NOMO-1 treated with dmso at 0.1 percent for 144 hours (cell line): ENCODE measurements around the gene ARHGEF37.
"Not testable (repeated sequence)": the region's sequence is repeated elsewhere in the genome, so short reads cannot be mapped to it uniquely, and the experiment has no call there.

Experiments used
- DNase-seq: peaks from one replicate; lab custom pipeline; 2025; ENCODE audit not compliant: unreplicated experiment; lab: John Stamatoyannopoulos, UW

The ARHGEF37 gene

DNA sequence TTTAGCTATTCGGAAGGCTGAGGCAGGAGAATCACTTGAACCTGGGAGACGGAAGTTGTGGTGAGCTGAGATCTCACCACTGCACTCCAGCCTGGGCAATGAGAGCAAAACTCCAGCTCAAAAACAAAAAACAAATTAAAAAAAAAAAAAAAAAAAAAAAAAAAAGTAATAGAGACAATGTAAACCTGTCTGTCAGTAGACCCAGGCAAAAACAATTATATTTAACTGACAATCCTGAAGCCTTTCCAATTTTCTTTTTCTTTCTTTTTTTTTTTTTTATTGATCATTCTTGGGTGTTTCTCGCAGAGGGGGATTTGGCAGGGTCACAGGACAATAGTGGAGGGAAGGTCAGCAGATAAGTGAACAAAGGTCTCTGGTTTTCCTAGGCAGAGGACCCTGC is 88.0 kb downstream of the ARHGEF37 start:
- DNase-seq, result not testable (repeated sequence)

DNA sequence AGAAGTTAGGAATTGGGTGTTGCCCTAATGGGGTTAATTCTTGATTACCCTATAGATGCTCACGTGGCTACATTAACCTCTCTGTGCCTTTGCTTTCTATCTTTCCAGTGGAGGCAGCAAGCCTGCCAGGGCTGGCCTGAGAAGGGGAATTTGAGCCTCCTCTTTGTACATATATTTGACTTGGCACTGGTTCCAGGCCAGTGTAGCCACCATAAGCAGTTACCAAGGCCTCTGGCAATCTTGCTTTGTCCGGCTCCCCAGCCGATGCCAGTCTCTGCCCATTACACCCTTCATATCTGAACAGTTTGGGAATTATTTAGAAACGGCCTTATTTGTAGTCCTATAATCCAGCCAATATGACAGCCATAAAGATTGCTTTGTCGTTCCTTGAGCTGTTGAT is 90.2 kb downstream of the ARHGEF37 start:
- DNase-seq, result no peak

DNA sequence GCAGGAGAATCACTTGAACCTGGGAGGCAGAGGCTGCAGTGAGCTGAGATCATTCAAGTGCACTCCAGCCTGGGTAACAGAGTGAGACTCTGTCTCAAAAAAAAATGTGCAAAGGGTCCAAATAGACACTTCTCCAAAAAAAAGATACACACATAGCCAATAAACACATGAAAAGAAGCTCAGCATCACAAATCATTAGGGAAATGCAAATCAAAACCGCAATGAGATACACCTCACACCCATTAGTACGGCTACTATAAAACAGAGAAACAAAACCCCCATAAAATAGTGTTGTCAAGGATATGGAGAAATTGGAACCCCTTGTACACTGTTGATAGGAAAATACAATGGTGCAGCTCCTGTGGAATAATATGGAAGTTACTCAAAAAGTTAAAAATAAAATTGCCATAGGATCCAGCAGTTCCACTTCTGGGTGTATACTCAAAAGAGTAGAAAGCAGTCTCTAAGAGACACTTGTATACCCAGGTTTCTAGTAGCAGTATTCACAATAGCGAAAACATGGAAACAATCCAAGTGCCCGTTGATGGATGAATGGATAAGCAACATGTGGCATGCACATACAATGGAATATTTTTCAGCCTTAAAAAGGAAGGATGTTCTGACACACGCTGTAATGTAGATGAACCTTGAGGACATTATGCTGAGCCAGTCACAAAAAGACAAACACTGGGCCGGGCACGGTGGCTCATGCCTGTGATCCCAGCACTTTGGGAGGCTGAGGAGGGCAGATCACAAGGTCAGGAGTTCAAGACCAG is 91.6 kb downstream of the ARHGEF37 start:
- no peak for DNase-seq

DNA sequence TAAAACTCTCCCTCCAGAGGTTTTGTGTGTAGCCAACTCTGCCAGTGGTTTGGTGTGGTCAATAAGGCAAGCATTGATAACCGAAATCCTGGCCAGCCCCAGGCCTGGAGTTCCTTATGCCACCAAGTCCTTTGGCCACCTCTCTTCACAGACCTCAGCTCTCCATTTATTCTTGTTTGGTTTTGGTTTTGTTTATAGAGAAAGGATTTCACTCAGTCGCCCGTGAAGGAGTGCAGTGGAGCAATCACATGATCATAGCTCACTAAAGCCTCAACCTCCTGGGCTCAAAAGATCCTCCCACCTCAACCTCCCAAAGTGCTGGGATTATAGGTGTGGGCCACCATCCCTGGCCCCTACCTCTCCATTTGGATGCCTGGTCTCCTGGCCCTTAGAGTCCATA is 93.4 kb downstream of the ARHGEF37 start:
- DNase-seq, result no peak

DNA sequence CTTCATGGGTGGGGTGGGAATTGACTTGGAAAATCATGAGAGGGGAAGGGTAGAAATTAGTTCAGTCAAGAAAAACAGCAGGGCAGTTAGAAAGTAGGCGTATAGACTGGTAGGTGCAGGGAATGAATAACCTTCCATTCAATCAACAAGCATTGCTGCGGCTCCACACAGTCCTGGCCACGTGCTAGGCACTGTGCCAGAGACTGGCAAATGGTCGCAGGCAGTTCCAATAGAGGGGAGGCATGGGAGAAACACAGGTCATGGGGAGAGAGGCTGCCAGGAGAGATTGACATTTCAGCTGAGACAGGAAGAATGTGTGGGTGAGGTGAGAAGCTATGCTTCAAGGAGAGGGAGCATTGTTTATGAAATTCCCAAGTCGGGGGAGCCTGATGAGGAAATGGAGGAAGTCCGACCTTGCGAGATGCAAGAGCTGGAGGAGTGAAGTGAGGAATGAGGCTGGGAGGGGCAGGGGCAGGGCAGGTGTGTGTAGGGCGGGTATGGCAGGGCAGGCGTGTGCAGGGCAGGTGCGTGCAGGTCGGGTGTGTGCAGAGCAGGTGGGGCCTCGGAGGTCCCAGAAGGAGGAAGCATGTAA is 94.4 kb downstream of the ARHGEF37 start:
- DNase-seq, result no peak

DNA sequence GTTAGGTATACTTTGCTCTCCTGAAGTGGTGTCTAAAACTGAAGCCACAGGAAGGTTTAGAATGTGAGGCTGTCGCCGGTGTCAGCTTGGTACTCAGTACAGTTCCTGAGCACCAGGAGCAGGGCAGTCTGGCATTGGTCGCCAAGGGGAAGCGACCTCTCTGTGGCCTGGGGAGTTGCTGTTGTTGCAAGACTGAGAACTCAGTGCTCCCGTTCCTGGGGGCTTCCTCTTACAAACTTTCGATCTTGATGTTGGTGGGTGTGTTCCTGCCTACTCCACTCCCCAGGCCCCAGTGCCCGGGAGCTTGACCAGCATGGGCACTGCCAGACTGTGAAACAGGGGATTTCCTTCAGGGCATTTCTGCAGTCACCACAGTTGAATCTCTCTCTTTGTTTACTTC is 96.4 kb downstream of the ARHGEF37 start:
- peak; percentile 62 for DNase-seq

DNA sequence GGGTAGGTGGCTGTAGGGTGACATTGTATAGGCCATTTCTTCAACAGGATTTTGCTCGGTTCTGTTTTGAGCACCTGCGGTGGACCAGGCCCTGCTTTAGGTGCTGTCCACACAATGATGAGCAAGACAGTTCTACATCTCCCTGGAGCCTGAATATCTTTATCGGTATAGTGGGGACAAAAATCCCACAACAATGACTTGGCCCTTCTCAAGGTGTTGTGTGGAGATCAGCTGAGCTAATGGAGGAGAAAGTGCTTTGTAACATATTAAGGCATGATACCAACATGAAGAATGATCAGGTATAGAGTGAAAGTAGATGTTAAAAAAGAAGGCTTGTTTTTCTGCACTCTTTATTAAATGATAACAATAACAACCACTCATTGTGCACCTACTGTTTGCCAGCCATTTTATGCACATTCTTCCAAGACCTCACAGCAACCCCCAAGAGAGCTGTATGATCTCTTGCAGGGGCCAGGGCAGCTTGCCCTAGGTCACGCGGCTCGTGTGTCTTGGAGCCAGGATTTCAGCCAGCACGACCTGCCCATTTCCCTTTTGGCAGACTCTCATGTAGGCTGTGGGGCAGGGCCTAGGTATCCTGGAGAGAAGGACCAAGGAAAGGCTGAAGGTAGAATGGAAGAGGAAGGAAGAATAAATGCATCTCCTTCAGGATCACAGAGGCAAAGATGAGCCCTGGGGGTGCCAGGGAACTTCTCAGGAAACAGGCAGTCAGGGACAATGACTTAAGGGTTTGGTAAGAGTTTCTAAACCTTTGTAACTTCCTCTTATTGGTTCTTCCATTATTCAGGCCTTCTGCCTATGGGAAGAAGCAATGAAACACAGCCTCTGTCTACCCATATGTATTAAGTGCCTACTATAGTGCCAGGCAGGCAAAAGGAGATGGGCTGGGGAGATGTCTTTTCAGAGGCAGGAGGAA is 98.8 kb downstream of the ARHGEF37 start:
- peak; percentile 65 for DNase-seq

DNA sequence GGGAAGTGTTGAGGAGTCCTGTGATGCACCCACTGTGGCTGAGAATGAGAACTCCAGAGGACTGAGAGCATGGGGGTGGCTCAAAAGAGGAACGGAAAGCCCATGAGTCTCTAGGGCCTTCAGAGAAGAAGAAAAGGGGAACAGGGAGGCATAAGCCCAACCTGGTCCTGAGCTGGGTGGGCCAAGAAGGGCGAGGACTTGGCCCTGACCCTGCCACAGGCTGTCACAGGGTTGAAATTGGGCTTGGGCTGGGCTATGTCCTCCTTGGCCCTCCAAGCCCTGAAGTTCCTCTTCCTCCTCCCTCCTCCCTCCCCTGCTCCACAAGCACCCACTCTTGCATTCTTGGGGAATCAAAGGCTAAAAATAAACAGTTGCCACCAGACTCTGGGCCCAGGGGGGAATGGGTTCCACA is 99.5 kb downstream of the ARHGEF37 start:
- DNase-seq, result peak; percentile 96

DNA sequence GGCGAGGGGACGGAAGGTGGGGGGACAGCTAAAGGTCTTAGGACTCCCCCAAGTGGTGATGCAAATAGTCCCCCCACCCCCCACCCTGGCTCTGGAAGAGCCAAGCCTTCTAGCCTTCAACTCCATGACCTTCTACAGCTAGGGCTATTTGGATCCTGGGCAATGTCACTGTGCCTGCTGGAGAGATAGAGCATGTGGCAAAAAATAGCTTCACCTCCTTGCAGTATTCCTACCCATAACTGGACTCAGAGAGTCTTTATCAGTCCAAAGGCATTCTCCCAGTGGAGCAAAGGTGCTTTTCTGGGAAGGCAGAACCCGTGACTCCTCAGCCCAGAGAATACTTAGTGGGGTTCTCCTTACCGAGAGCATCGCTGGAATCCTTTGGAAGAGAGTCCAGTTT is 100.0 kb downstream of the ARHGEF37 start:
- DNase-seq, result no peak

DNA sequence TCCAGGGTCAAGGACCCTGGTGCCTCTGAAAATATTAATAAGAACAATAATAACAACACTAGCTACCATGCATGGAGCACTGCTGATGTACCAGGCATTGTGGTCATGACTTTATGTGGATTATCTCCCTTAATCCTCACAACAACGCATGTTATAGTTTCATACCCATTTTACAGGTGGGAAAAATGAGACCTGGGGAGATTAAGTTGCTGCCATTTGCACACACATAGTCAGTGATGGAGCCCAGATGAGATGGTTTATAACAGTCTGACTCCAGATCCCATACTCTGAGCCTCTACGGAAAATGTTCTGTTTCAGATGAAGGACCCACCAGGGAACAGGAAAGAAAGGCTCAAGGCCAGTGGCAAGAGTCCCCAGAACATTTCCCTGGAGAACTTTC is 100.6 kb downstream of the ARHGEF37 start:
- DNase-seq, result no peak

DNA sequence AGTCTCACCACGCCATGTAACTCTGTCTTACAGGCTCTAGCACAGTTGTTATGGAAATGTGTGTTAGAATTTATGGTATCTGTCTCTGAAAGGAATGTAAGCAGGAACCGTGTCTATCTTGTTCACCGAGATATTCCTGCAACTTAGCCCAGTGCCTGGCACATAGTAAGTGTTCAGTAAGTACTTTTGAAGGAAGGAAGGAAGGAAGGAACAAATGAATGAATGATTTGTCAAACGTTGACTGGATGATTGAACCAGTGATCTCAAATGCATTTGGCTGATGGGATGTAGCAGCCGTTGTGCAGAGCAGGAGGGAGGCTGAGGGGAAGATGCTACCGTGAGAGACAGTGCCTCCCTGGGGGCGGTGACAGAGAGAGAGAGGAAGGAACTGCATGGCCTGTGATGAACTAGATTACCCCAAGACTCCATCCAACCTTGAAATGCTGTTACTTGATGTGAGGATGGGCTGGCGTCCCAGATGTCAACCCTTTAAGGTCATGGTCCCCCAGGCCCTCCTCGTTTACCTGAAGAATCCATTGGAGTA is 101.3 kb downstream of the ARHGEF37 start:
- peak; percentile 8 for DNase-seq

DNA sequence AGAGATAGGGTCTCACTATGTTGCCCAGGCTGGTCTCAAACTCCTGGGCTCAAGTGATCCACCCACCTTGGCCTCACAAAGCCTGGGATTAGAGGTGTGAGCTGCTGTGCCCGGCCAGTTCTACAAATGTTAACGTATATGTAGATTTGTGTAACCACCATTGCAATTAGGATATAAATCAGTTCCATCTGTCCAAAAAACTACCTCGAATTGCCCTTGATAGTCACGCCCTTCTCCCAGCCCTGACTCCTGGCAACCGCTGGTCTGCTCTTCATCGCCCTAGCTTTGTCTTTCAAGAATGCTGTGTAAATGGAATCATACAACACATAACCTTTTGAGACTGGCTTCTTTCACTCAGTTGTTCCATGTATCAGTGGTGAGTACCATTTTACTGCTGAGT is 102.7 kb downstream of the ARHGEF37 start:
- DNase-seq, result peak; percentile 65

DNA sequence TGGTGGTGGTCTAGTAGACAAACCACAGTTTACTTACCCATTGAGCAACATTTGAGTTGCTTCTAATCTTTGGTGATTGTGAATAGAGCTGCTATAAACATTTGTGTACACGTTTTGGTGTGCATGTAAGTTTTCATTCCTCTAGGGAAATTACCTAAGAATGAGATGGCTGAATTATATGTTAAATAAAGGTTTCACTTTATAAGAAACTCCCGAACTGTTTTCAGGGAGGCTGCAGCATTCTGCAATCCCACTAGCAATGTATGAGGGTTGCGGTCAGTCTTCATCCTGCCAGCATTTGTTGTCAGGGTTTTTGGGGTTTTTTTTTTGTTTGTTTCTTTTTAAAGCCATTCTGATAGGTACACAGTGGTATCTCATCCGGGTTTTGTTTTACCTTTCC is 103.1 kb downstream of the ARHGEF37 start:
- no peak for DNase-seq
